Epithelial cell of prostate (primary cell): ENCODE measurements around the gene ZNF432.

Source experiments
- DNase-seq: peaks from one replicate; pipeline ENCODE4 v3.0.0-alpha.2; 2011; ENCODE audit warnings: low read depth, low spot score
- H3K27ac ChIP-seq: fragments of 450-650 bp; 2 replicates; pipeline ENCODE4 v1.5.1; 2017; ENCODE audit warnings: mild to moderate bottlenecking

ZNF432 gene

GRCh38 chr19:52020506-52020905 is 28.1 kb downstream of the ZNF432 start:
- no peak for DNase-seq
- no peak overlapping the region for H3K27ac ChIP-seq

- DNase-seq, result no peak
- no peak overlapping the region for H3K27ac ChIP-seq
Observed at GRCh38 chr19:52010674-52011073, 38.0 kb downstream of the ZNF432 start.

- no peak for DNase-seq
- peak within 1 kb of the TSS; percentile 39 for H3K27ac ChIP-seq
Observed at GRCh38 chr19:52007806-52008557, 40.7 kb downstream of the ZNF432 start, which contains the start of gene ZNF615. ZNF615 (minus strand) TSS chr19:52008211; CDS start chr19:52003711, 4,500 bp downstream.

GRCh38 chr19:52007451-52007805 is 41.2 kb downstream of the ZNF432 start:
- no peak overlapping the region for H3K27ac ChIP-seq
- no peak for DNase-seq

- H3K27ac ChIP-seq, result no peak overlapping the region
- no peak for DNase-seq
Observed at GRCh38 chr19:51994048-51994644, 54.5 kb downstream of the ZNF432 start.

- H3K27ac ChIP-seq, result no peak overlapping the region
- DNase-seq, result no peak
Observed at GRCh38 chr19:51993422-51993821, 55.2 kb downstream of the ZNF432 start.

- DNase-seq, result peak; percentile 75
- peak within 1 kb of the TSS; percentile 53 for H3K27ac ChIP-seq
Observed at GRCh38 chr19:51986309-51987291, 62.0 kb downstream of the ZNF432 start, which contains the start of gene ZNF350. ZNF350 (minus strand) TSS chr19:51986840; CDS start chr19:51974360, 12,480 bp downstream.

GRCh38 chr19:51983361-51983760 is 65.3 kb downstream of the ZNF432 start:
- DNase-seq, result no peak
- H3K27ac ChIP-seq, result no peak overlapping the region
